Stomach (tissue), 9 donors: ENCODE measurements around the gene SLC6A18. TPM values are rescaled to one million over a fixed set of nuclear protein-coding genes. Genes with fewer than 3 reads are reported as not detected.

Source experiments
- DNase-seq, 2 donors: peaks; one replicate each; pipeline versions ENCODE4 v3.0.0 to v3.0.0-alpha.2; 2013 to 2019
- H3K27ac ChIP-seq, 5 donors: fragments of 200-600 bp in 4 of 5; sonication (generic) in 4 of 5; one replicate each; pipeline ENCODE4 v1.5.1; 2013 to 2019; ENCODE audit warnings: mild to moderate bottlenecking in 1 of 5, moderate library complexity in 1 of 5
- H3K27me3 ChIP-seq, 3 donors: fragments of 200-600 bp; sonication (generic); one replicate each; pipeline ENCODE4 v1.5.1; 2017 to 2019; ENCODE audit warnings: mixed run types in 1 of 3
- H3K36me3 ChIP-seq, 4 donors: fragments of 200-600 bp; sonication (generic); 1 replicate in 3 of 4; 2 replicates in 1 of 4; pipeline ENCODE4 v1.5.1; 2016 to 2019
- H3K4me1 ChIP-seq, 4 donors: fragments of 200-600 bp; sonication (generic); one replicate each; pipeline ENCODE4 v1.5.1; 2016 to 2019
- H3K4me3 ChIP-seq, 4 donors: fragments of 200-600 bp; sonication (generic) in 3 of 4; one replicate each; pipeline ENCODE4 v1.5.1; 2016 to 2019; ENCODE audit warnings: mild to moderate bottlenecking in 1 of 4
- H3K9me3 ChIP-seq, 4 donors: fragments of 200-600 bp; sonication (generic); one replicate each; pipeline ENCODE4 v1.5.1; 2016 to 2019
- EP300 ChIP-seq: sonication (generic); formaldehyde crosslinking; IDR thresholded peaks from one replicate; pipeline ENCODE4 v1.6.1; 2017; ENCODE audit warnings: antibody characterized with exemption
- POLR2A ChIP-seq, 4 donors: fragments of 450-650 bp; IDR thresholded peaks; one replicate each; pipeline ENCODE4 v1.6.1; 2016; ENCODE audit warnings: antibody characterized with exemption in 4 of 4, control low read depth in 2 of 4, mild to moderate bottlenecking in 1 of 4, moderate library complexity in 1 of 4
- POLR2AphosphoS5 ChIP-seq, 3 donors: sonication (generic); formaldehyde crosslinking; IDR thresholded peaks; one replicate each; pipeline ENCODE4 v1.6.1; 2016; ENCODE audit warnings: antibody characterized with exemption in 3 of 3
- WGBS, 5 donors: extraction: QIAGEN DNeasy Blood & Tissue Kit in 3 of 5; methylation state at CpG; one replicate each; pipeline versions ENCODE4 v1.1.5 to v1.1.7; 2013 to 2018; 5-methylcytosine and 5-hydroxymethylcytosine counted together
- intact Hi-C: fragments of 100-400 bp; cut with DNase I; formaldehyde crosslinking; loops from one replicate; pipeline ENCODE4 v1.15.1; 2023; ENCODE audit warnings: low total_unique reads
- polyA plus RNA-seq, 3 donors: library from polyadenylated mRNA; stranded (reverse); fragments of 200-250 nt; gene quantifications; one replicate each; pipeline ENCODE4 v1.2.3, GENCODE V29; 2013
- total RNA-seq, 5 donors: library from RNA; depleted of rRNA; stranded (reverse); fragments of >200 nt; gene quantifications; one replicate each; pipeline versions ENCODE4 v1.1.0 to v1.2.3, GENCODE V29; 2014 to 2016
- TF ChIP-seq, protein P1 (sequence below), 7 experiments: fragments of 450-650 bp in 4 of 7; fragments of 200-600 bp in 3 of 7; sonication (generic) in 3 of 7; IDR thresholded peaks; one replicate each; pipeline ENCODE4 v1.5.1; 2016 to 2019; ENCODE audit warnings: antibody characterized with exemption in 7 of 7, control low read depth in 2 of 7, mild to moderate bottlenecking in 1 of 7
- donor health status: healthy with polysubstance abuse.
- donor health status: Bipolar disorder and iron deficiency.
- donor health status: healthy.

The SLC6A18 gene
- total and polyA plus RNA-seq, 8 donors, result not detected

DNA sequence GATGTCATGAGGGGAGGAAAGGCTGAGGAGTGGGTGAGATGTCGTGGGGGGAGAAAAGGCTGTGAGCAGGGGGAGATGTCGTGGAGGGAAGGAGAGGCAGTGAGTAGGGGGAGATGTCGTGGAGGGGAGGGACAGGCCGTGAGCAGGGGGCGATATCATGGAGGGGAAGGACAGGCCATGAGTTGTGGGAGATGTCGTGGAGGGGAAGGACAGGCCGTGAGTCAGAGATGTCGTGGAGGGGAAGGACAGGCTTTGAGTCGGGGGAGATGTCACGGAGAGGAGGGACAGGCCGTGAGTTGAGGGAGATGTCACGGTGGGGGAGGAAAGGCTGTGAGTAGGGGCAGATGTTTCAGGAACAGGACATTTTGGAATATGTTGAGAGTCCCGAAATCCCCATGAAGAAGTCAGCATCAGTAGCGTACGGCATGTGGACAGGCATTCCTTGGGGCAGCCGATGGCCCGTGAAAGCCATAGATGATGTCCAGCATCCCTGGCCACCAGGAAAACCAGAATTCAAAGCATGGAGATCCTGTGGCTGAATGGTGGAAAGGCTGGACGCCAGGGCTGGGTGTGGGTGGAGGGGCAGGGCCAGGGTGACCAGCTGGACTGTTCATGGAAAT lies 32.1 kb upstream of the SLC6A18 start:
- 64 to 79% (median 75%) methylated on average over 17 to 18 of the region's 18 CpGs for WGBS, 5 donors
- Histone ChIP-seq H3K27ac (no peak overlapping the region), H3K4me1 (no peaks in the 10 kb centered on the region), H3K9me3 (no peaks in the 10 kb centered on the region), H3K36me3 (no peaks in the 10 kb centered on the region), H3K4me3 (no peak overlapping the region), H3K27me3 (peaks cover 0 to 55% (median 5%) of the 10 kb centered on the region in 3 donors)
- DNase-seq, result no peak
- intact Hi-C loops, result no loop called here
- no peak for TF ChIP-seq POLR2A (IDR thresholded peaks at IDR 0.05)
- TF ChIP-seq EP300, result no peak
- TF ChIP-seq, protein P1, sequence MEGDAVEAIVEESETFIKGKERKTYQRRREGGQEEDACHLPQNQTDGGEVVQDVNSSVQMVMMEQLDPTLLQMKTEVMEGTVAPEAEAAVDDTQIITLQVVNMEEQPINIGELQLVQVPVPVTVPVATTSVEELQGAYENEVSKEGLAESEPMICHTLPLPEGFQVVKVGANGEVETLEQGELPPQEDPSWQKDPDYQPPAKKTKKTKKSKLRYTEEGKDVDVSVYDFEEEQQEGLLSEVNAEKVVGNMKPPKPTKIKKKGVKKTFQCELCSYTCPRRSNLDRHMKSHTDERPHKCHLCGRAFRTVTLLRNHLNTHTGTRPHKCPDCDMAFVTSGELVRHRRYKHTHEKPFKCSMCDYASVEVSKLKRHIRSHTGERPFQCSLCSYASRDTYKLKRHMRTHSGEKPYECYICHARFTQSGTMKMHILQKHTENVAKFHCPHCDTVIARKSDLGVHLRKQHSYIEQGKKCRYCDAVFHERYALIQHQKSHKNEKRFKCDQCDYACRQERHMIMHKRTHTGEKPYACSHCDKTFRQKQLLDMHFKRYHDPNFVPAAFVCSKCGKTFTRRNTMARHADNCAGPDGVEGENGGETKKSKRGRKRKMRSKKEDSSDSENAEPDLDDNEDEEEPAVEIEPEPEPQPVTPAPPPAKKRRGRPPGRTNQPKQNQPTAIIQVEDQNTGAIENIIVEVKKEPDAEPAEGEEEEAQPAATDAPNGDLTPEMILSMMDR (IDR thresholded peaks at IDR 0.05), result no peak
- TF ChIP-seq POLR2AphosphoS5 (IDR thresholded peaks at IDR 0.05), result no peak

DNA sequence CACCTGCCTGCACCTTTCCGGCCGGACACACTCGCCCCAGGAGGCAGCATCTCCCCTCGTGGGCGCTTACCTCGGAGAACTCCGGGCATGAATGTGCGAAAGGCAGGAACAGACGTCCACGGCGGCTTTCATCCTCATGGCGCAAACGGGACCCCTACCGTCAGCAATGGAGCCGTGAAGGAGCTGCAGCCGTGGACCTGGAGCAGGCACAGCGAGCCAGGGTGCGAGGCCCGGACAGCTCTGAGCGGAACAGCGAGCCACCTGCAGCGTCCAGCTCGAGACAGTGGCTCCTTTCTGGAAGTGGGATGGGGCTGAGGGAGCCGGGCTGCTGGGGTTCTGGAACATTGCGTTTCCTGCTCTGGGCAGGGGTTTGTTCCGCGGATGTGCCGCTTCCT lies 31.6 kb upstream of the SLC6A18 start:
- Histone ChIP-seq H3K9me3 (no peaks in the 10 kb centered on the region), H3K4me1 (no peaks in the 10 kb centered on the region), H3K27ac (no peak overlapping the region), H3K36me3 (no peaks in the 10 kb centered on the region), H3K4me3 (no peak overlapping the region), H3K27me3 (peaks cover 0 to 60% (median 6%) of the 10 kb centered on the region in 3 donors)
- no peak for TF ChIP-seq EP300
- TF ChIP-seq, protein P1 (IDR thresholded peaks at IDR 0.05), result no peak
- no peak for TF ChIP-seq POLR2AphosphoS5 (IDR thresholded peaks at IDR 0.05)
- no peak for TF ChIP-seq POLR2A (IDR thresholded peaks at IDR 0.05)
- WGBS, 5 donors, result 83 to 86% (median 85%) methylated on average over 26 to 28 of the region's 28 CpGs
- intact Hi-C loops, result no loop called here
- no peak for DNase-seq

GRCh38 chr5:1194378-1194777 lies 30.8 kb upstream of the SLC6A18 start:
- peaks cover 0 to 65% (median 6%) of the 10 kb centered on the region in 3 donors for H3K27me3 ChIP-seq
- DNase-seq, result no peak
- WGBS, 5 donors, result 80 to 88% (median 86%) methylated on average over 6 of the region's 6 CpGs
- H3K9me3 ChIP-seq, result no peaks in the 10 kb centered on the region
- H3K4me1 ChIP-seq, result no peaks in the 10 kb centered on the region
- no peak overlapping the region for H3K4me3 ChIP-seq
- intact Hi-C loops, result no loop called here
- TF ChIP-seq POLR2AphosphoS5 (IDR thresholded peaks at IDR 0.05), result no peak
- TF ChIP-seq POLR2A (IDR thresholded peaks at IDR 0.05), result no peak
- no peak for TF ChIP-seq EP300
- TF ChIP-seq, protein P1 (IDR thresholded peaks at IDR 0.05), result no peak
- no peak overlapping the region for H3K27ac ChIP-seq
- no peaks in the 10 kb centered on the region for H3K36me3 ChIP-seq

GRCh38 chr5:1195439-1195838 lies 29.7 kb upstream of the SLC6A18 start:
- TF ChIP-seq POLR2A (IDR thresholded peaks at IDR 0.05) (no peak), EP300 (no peak)
- no peak overlapping the region for H3K4me3 ChIP-seq
- H3K4me1 ChIP-seq, result peaks cover 5 to 8% (median 8%) of the 10 kb centered on the region in 4 donors
- H3K9me3 ChIP-seq, result no peaks in the 10 kb centered on the region
- no peak overlapping the region for H3K27ac ChIP-seq
- WGBS, 5 donors, result 92 to 98% (median 93%) methylated on average over 5 of the region's 5 CpGs
- no peak for DNase-seq
- H3K36me3 ChIP-seq, result no peaks in the 10 kb centered on the region
- peaks cover 0 to 65% (median 6%) of the 10 kb centered on the region in 3 donors for H3K27me3 ChIP-seq
- intact Hi-C loops, result no loop called here

DNA sequence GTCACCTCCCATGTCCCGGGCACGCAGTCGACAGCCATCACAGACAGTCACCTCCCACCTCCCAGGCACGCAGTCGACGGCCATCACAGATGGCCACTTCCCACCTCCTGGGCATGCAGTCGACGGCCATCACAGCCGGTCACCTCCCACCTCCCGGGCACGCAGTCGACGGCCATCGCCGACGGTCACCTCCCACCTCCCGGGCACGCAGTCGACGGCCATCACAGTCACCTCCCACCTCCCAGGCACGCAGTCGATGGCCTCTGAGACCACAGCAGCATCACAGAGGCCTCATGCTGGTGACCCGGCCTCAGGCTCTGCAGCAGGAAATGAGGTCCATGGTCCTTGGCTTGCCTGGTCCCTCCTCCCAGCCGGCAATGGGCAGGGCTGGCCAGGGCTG lies 29.3 kb upstream of the SLC6A18 start:
- Histone ChIP-seq H3K4me1 (peaks cover 5 to 13% (median 12%) of the 10 kb centered on the region in 4 donors), H3K27ac (no peak overlapping the region), H3K36me3 (no peaks in the 10 kb centered on the region), H3K4me3 (no peak overlapping the region), H3K27me3 (peaks cover 0 to 67% (median 6%) of the 10 kb centered on the region in 3 donors), H3K9me3 (no peaks in the 10 kb centered on the region)
- intact Hi-C loops, result no loop called here
- TF ChIP-seq POLR2A (IDR thresholded peaks at IDR 0.05) (no peak), EP300 (no peak), POLR2AphosphoS5 (IDR thresholded peaks at IDR 0.05) (no peak)
- TF ChIP-seq, protein P1 (IDR thresholded peaks at IDR 0.05), result no peak
- 82 to 89% (median 89%) methylated on average over 18 to 24 of the region's 24 CpGs for WGBS, 5 donors
- DNase-seq, result no peak
